Myocyte (in vitro differentiated cells): Measurements from ENCODE around the gene MLANA. TPM values are rescaled to one million over a fixed set of nuclear protein-coding genes. Genes with fewer than 3 reads are reported as not detected.
A peak's percentile ranks its signal among the peaks of the same experiment; 100 is the strongest.

Experiments used
- DNase-seq: peaks from one replicate; pipeline ENCODE4 v3.0.0-alpha.2; 2012; ENCODE audit warnings: low read depth
- polyA plus RNA-seq: library from polyadenylated mRNA; unstranded; fragments of >200 nt; gene quantifications from one replicate; pipeline ENCODE4 v1.2.1, GENCODE V29; 2012; ENCODE audit warnings: missing spikeins
- total RNA-seq: library from RNA; depleted of rRNA; stranded (reverse); fragments of >200 nt; gene quantifications from 2 replicates; pipeline ENCODE4 v1.2.3, GENCODE V29; 2014

Gene MLANA, protein sequence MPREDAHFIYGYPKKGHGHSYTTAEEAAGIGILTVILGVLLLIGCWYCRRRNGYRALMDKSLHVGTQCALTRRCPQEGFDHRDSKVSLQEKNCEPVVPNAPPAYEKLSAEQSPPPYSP
- 0.70 TPM in 1 of 2 replicates, not detected in the other for total RNA-seq
- 0.37 TPM for polyA plus RNA-seq

DNA sequence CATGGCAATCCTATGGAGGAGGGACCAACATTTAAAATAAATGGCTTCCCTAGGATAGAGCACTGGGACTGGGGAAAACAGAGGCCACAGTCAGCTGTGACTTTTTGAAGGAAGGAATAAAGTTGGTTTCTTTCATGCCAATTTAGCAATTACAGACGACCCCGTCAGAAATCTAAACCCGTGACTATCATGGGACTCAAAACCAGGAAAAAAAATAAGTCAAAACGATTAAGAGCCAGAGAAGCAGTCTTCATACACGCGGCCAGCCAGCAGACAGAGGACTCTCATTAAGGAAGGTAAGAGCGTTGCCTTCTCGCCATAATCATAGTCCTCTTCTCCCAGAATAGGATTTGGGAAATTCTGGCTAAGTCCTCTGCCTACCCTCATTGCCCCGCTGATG lies at the start of gene MLANA:
TSS of gene MLANA (plus strand) at position 249 of the 400 bp plus-strand sequence. CDS start 1,586 bp downstream, outside the sequence.
- no peak for DNase-seq

DNA sequence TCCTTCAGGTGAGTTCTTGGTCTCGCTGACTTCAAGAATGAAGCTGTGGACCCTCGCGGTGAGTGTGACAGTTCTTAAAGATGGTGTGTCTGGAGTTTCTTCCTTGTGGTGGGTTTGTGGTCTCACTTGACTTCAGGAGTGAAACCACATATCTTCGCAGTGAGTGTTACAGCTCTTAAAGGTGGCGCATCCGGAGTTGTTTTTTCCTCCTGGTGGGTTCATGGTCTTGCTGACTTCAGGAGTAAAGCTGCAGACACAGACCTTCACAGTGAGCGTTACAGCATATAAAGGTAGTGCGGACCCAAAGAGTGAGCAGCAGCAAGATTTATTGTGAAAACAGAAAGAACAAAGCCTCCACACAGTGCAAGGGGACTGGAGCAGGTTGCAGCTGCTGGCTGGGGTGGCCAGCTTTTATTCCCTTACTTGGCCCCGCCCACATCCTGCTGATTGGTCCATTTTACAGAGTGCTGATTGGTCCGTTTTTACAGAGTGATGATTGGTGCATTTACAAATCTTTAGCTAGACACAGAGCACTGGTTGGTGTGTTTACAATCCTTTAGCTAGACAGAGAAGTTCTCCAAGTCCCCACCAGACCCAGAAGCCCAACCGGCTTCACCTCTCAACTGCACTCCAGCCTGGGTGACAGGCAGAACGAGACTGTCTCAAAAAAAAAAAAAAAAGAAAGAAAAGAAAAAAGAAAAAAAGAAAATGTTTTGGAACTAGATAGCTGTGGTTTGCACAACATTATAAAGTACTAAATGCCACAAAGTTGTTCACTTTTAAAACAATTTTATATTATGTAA lies 48.7 kb upstream of the MLANA start:
- DNase-seq, result no peak

DNA sequence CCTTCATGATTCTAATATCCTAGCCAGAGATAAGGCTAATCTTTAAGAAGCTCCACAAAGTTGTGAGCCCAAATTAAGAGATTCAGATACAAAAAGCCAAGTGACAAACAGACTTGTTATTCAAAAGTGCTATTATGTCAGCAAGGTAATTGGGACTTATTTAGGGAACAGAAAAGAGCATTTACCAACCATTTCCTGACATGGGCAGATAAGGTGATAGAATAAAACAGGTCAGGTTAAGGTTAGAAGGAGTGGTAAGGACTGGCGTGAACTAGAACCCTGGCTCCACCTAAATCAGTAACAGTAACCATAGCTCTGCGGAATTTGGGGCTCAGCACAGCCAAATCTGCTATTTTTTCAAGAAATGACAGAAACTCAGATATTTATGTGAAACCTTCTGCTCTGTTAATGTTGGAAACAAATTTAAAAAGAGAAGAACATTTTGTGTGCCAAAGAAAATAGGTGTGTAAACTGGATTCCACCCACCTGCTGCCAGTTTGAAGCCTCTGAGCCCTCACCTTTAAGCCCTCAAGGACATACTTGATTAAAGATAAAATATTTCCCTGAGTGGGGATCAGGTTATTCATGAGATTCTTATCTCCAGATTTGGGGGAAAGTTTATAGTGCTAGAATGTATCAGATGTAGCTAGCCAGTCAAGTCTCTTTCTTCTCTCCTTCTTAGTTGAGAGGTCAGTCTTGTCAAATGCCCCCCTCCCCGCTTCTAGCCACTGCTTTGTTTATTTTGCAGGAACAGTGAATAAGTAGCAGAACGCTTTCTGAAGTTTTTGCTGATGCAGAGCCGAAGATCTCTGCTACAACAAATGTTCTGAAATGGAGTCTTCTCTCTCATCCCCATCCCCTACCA lies 47.5 kb upstream of the MLANA start:
- DNase-seq, result no peak

DNA sequence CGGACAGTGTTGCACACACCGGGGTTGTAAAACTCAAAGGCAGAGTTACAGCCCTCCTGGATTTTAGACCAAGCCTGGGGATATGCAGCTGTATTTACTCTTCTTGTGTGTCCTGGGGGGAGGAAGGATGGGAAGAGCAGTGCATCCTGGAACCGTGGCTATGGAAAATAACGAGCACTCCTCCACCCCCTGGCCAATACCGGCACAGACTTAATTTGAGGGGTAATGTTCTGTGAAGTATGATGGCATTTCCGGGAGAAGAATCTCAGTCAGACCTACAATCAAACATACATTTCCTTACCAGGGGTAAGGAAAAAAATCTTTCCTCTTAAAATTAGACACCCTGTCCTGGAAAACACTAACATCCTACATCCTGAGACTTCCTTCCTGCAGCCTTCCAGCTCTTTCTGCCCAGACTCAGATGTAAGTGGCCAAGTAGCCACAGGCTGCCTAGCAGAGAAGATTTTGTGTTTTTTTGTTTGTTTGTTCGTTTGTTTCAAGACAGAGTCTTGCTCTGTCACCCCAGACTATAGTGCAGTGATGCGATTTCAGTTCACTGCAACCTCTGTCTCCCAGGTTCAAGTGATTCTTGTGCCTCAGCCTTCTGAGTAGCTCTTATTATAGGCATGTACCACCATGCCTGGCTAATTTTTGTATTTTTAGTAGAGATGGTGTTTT lies 46.8 kb upstream of the MLANA start:
- DNase-seq, result no peak

DNA sequence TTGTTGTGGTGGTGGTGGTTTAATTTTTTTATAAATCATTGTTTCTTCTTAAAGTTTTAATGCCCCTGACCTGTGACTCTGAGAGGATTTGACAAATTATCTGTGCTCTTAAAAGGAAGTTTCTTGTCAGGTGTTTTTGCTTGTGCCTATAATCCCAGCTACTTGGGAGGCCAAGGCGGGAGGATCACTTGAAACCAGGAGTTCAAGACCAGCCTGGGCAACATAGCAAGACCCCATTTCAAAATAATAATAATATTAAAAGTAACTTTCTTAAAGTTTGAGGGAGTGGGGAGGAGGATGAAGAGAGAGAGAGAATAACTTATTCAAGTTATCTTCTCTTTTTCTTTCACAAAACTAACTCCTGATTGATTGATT lies 45.5 kb upstream of the MLANA start:
- DNase-seq, result no peak

DNA sequence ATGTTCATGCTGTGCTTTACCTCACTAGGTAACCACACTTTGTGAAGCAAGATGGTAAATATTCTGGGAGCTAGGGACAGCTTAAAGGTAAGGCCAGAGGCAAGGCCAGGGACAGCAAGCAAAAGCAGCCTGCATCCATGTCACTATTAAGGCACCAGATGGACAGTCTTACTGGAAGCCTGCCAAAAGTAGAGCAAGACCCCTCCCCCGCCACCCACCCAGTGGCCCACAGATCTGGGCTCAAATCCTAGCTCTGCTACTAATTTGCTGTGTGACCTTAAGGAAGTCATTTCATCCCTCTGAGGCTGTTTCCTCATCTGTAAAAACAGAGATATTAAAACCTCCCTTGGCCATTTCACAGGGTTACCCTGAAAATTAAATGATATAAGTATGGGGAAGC lies 44.6 kb upstream of the MLANA start:
- DNase-seq, result no peak

DNA sequence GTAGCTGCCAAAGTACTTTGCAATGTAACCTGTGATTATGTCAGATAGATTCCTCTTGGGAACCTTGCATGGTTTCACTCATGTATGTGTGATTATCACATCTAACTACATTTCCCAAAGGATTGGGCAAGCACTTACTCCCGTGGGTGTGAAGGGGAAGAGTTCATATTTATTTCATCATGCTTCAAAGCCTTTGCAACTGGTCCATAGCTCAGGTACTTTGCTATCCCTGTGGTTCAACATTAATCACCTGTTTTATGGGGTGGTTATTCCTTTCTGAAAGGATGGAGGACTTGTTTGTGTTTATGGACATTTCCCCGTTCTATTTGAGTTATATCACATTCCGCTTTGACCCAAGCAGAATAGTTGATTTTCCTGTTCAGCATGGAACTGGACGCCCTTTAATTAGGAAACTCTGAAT lies 44.2 kb upstream of the MLANA start:
- DNase-seq, result no peak

DNA sequence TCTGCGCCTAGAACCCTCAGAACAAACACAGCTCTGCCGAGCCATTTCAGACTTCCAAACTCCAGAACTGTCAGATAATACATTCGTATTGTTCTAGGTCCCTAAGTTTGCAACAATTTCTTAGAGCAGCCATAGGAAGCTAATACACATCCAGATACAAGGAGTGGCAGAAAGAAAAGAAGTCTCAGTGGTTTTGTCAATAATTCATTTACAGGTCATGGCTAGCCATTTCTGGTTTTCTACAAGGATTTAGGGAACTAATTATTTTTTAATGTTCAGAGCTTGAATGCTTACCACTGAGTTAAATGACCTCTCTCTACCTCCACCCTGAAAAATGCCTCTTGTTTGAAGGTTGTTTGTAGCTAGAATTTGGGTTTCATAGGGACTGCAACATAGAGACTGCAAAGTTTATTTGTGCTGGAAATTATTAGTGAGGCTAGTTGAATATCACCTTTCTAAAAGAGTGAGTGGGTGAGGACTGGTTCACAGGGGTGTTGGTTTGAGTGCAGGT lies 42.3 kb upstream of the MLANA start:
- no peak for DNase-seq

DNA sequence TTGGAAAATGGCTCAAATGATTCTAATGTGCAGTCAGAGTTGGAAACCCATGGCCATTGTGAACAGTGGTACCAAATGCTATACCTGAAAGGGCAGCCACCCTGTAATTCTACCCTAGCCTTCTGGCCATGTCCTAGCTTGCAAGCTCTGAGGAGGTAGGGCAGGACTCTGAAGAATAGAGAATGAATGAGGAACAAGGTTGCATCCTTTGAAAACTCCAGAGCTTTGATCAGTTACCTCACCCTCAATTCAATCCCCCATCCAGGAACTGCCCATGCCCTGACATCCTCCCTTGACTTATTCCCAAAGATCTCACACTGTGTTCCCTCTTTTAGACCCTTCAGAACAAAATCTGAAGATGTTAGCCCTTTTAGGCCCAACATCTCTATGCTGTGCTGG lies 40.0 kb upstream of the MLANA start:
- DNase-seq, result no peak

DNA sequence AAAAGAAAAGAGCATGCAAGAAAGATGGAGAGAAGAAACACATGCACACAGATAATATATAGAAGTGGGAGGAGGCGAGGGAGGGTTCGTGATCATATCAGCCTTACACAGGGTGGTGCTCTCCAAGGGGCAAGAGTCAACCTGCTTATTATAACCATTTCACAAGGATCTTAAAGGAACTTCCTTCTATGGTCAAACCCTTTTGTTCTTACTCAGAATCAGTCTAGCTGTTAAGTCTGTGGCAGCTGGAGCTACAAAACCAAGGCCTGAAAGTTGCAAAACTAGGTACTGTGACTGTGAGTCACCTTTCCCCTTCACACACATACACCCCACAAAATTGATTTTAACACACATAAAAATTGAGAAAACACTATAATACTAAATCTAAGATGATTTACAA lies 39.2 kb upstream of the MLANA start:
- peak; percentile 50 for DNase-seq

DNA sequence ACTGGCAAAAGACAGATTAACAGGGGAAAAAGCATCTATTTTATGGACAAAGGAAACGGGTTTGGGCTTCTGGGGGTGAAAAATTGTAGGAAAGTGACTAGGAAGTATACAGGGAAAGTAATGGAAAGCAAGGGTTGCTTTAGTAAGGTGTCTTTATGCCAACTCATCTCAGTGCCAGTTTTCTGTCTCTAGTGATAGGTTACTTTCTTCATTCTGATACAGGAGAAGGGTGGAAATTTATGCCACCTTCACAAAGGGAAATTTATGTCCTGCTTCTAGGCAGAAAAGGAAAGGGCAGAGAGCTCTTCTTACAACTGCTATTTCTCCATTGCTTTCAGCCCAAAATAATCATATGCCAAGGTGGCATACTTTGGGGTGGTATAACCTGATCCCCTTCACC lies 37.7 kb upstream of the MLANA start:
- no peak for DNase-seq

DNA sequence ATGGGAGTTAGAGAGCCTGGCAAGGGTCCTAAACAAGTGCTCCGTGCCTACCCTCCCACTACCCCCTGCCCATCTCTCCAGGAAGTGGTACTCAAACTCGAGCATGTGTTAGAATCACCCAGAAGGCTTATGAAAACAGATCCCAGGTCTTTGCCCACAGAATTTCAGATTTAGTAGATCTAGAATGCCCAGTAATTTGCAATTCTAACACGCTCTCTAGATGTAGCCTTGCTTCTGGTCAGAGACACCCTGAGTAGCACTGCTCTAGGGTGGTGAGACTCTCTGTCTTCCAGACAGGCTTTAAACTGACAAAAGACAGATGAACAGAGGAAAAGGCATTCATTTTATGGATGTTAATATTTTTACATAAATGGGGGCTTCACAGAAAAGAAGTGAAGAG lies 37.1 kb upstream of the MLANA start:
- DNase-seq, result no peak

DNA sequence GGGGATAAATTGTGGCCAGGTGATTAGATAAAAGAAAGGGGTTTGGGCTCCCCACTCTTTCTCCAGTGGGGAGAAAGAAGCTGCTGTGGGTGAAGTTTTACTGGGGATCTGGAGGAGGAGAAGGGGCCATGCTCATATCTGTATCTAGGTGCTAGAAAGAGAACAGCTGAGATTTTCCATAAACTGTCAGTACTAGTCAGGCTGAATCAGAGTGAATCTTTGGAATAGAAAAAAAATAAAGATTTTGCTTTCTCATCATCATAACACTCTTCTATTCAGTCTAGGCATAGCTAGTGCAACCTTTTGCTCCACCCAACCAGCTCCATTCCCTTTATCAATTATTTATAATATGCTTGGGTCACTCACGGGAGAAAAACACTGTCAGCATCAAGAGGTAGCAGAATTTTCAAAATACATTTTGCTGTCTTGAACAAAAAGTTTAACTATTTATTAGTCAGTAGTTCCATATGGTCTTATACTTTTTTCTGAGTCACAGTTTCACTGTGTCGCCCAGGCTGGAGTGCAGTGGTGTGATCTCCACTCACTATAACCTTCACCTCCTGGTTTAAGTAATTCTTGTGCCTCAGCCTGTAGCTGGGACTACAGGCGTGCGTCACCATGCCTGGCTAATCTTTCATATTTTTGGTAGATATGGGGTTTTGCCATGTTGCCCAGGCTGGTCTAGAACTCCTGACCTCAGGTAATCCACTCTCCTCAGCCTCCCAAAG lies 36.5 kb upstream of the MLANA start:
- no peak for DNase-seq

DNA sequence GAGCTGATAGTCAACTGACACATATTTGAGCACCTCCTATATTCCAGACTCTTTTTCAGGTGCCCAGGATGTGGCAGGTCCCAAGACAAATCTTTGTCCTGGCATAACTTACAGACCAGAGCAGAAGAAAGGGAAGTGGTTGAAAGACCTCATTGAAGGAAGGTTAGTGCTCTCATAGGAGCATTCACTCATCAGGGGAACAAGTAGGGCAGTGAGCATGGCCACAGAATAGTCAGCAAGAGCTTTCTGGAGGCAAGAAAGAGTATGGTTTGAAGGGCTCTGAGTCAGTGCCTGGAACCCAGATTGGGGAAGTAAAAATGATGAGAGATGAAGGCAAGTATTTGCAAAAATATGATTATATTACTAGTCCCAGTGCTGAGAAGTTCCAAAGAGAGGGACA lies 32.8 kb upstream of the MLANA start:
- no peak for DNase-seq

DNA sequence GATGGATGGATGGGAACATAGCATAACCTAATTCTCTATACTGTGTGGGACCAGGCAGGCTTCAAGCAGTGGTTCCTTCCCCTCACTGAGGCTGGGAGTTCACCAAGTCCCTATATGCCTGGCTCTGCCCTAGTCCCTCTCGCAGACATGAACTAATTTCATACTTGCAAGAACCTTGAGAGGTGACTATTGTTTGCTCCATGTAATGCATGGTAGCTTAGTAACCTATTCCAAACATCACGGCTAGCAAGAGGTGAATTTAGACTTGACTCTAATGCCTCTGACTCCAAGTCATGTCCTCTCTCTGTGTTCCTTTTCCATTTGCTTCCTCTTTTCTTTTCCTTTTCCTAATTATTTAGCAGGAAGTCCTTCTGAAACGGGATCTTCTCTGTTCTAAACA lies 31.9 kb upstream of the MLANA start:
- no peak for DNase-seq

DNA sequence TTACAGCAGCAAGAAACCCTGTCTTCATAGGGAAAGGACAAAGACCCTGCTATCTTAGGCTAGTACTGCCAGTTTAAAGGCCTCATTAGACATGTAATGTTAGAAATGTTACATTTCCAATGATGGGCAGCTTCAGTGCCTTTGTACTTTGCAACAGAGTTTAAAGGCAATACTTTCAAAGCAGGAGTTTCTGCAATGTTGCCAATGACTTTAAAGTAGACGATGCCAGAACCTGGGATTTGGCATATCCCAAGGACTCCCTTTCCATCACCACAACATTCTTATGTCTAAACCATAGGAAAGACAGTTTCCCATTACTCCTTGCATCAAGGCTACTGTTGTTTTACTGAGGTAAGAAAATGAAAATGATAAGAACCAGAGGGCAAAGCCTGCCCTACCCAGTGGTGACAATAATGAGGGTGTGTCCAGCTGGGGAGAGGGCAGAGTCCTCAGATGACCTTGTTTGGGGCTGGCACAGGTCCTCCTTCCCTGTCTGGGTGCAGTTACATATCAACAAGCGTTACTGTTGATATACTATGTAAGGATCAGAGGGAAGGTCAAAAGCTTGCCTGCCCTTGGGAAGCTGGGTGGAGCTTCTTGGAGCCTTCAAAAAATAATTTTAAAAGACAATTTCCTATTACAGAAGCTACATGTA lies 27.5 kb upstream of the MLANA start:
- no peak for DNase-seq

DNA sequence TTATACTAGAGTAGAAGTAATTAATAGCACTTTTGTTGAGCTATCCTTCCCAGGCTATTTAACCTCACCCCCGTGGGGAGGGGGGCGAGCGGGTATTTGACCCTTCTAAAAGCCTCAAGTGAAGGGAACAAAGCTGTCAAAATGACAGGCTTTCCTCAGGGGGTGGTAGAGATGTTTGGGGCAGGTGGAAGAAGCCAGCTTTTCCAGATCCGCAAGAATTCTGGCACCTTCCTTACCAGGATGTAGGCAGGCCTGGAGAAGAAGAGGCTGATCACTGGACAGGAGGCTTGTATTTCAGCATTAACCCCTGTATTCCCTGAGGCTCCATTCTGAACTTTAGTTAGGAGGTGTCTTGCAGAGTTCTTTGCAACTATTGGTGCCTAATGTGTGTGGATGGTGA lies 26.2 kb upstream of the MLANA start:
- no peak for DNase-seq

DNA sequence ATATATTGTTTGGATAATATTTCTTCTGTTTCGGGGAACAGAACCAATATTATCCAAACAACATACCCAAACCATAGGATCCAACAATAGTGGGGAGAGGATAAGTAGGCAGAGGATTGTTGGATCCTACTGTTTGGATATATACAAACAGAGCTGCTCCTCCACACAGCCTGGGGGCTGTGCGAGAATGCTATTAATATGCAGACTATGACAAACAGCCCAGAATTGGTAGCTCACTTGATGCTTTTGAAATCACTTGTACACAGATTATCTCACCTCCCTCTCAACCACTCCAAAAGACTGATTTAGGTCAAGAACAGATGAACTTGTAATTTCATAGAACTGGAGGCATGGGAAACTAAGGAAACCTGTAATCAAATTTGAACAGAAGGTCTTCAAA lies 24.4 kb upstream of the MLANA start:
- no peak for DNase-seq

DNA sequence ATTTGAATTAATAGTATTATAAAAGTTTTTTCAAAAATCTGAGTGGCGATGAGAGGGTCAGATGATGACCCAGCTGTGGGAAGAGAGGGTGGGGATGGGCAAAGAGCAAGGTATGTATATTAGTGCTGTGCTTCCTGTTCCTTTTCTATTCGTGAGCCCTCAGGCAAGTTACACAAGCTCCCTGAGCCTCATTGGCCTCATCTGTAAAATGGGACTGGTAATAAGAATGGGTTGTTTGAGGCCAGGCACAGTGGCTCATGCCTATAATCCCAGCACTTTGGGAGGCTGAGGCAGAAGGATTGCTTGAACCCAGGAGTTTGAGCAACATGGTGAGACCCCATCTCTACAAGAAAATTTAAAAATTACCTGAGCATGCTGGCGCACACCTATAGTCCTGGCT lies 24.0 kb upstream of the MLANA start:
- no peak for DNase-seq

DNA sequence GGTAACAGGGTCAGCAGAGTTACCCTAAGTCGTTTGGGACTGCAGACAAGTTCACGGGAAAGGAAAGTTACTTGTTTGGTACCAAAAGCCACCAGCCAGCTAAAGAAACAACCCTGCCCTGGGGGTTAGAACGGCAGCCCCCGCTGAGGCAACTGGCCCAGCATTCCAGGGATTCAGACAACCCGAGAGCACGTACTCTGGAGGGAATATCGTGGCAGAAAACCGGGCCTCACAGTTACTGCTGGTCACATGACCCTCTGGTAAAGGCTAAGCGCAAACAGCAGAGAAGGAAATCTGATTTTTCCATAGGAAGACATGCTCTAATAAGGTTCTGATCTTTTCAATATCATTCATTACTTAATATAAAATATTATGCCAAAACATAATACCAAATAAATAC lies 22.5 kb upstream of the MLANA start:
- DNase-seq, result no peak
